PC-9 (cell line): Measurements from ENCODE around the gene PLCL2.

Source experiments
- CTCF ChIP-seq: fragments of 200-600 bp; sonication (generic); conservative IDR thresholded peaks from 2 replicates; pipeline ENCODE4 v1.6.1; 2017; ENCODE audit warnings: mixed run types, antibody characterized with exemption, mild to moderate bottlenecking, moderate library complexity
- EZH2 ChIP-seq: fragments of 200-600 bp; sonication (generic); IDR thresholded peaks from 2 replicates; pipeline ENCODE4 v1.8.0; 2017; ENCODE audit warnings: antibody characterized with exemption, low read depth

GRCh38 chr3:16975083-16975482 lies 90.3 kb downstream of the PLCL2 start:
- no peak for TF ChIP-seq CTCF
- TF ChIP-seq EZH2, result no peak
